A673 (cell line): Measurements from ENCODE around the gene TMEM170B. TPM values are rescaled to one million over a fixed set of nuclear protein-coding genes. Genes with fewer than 3 reads are reported as not detected.

Experiments used
- BruUV-seq: library from RNA; stranded (reverse); fragments of 400-500 nt; replicated peaks from 2 replicates; lab custom pipeline; 2021; lab: Mats Ljungman, UMichigan
- CTCF ChIA-PET: fragments of 300-600 bp; sonication (Branson Sonifier 250); formaldehyde crosslinking; loops from one replicate; lab custom pipeline; 2022; ENCODE audit warnings: antibody characterized with exemption; lab: Charles Lee
- POLR2A ChIA-PET: fragments of 300-600 bp; sonication (Branson Sonifier 250); formaldehyde crosslinking; loops from one replicate; lab custom pipeline; 2022; ENCODE audit warnings: antibody characterized with exemption; ENCODE audit not compliant: low non-redundant PET; lab: Charles Lee
- DNase-seq: peaks from one replicate; pipeline ENCODE4 v3.0.0-alpha.2; 2015; ENCODE audit warnings: low spot score
- H3K27ac ChIP-seq: fragments of 200-600 bp; sonication (generic); 2 replicates; pipeline ENCODE4 v1.5.1; 2016; ENCODE audit warnings: mixed run types, low read depth, mild to moderate bottlenecking, mixed read lengths, antibody characterized with exemption, low read length; ENCODE audit not compliant: poor library complexity, severe bottlenecking
- H3K27me3 ChIP-seq: fragments of 200-600 bp; sonication (generic); replicated peaks from 2 replicates; pipeline ENCODE4 v1.6.1; 2017; ENCODE audit warnings: mixed run types, low read depth, mild to moderate bottlenecking, mixed read lengths, antibody characterized with exemption, low read length; ENCODE audit not compliant: insufficient read depth, poor library complexity
- H3K36me3 ChIP-seq: fragments of 200-600 bp; sonication (generic); 2 replicates; pipeline ENCODE4 v1.6.1; 2016; ENCODE audit warnings: mixed run types, mild to moderate bottlenecking, mixed read lengths, antibody characterized with exemption, low read length; ENCODE audit not compliant: insufficient read depth, poor library complexity, severe bottlenecking
- H3K4me1 ChIP-seq: fragments of 200-600 bp; sonication (generic); 2 replicates; pipeline ENCODE4 v1.6.1; 2017; ENCODE audit warnings: mixed run types, mild to moderate bottlenecking, mixed read lengths, antibody characterized with exemption, low read length; ENCODE audit not compliant: insufficient read depth, poor library complexity, severe bottlenecking
- H3K4me3 ChIP-seq: fragments of 200-600 bp; sonication (generic); 2 replicates; pipeline ENCODE4 v1.5.1; 2016; ENCODE audit warnings: low read depth, mixed run types, mild to moderate bottlenecking, mixed read lengths, low read length; ENCODE audit not compliant: poor library complexity, severe bottlenecking
- H3K9me3 ChIP-seq: fragments of 200-600 bp; sonication (generic); 2 replicates; pipeline ENCODE4 v1.6.1; 2016; ENCODE audit warnings: mixed run types, low read depth, mild to moderate bottlenecking, mixed read lengths, antibody characterized with exemption, low read length; ENCODE audit not compliant: poor library complexity, severe bottlenecking
- EZH2 ChIP-seq: fragments of 200-600 bp; sonication (generic); IDR thresholded peaks from 2 replicates; pipeline ENCODE4 v1.6.1; 2017; ENCODE audit warnings: borderline replicate concordance, low read depth, mild to moderate bottlenecking, mixed read lengths, antibody characterized with exemption, low read length; ENCODE audit not compliant: poor library complexity, severe bottlenecking
- intact Hi-C: fragments of 100-400 bp; cut with micrococcal nuclease; formaldehyde crosslinking; loops from one replicate; pipeline ENCODE4 v1.10.0; 2022; ENCODE audit not compliant: unreplicated experiment
- total RNA-seq: library from RNA; stranded (reverse); gene quantifications from 2 replicates; pipeline ENCODE4 v1.2.3, GENCODE V29; 2021
- TF ChIP-seq, protein P1 (sequence below): fragments of 300-800, 200-600 bp; sonication (generic); conservative IDR thresholded peaks from 2 replicates; pipeline ENCODE4 v1.5.1; 2017; ENCODE audit warnings: low read depth, mild to moderate bottlenecking, antibody characterized with exemption, low read length, moderate library complexity, mixed read lengths

TMEM170B gene
- total RNA-seq, 1 experiment from 2014 or later = 9.5 TPM

DNA sequence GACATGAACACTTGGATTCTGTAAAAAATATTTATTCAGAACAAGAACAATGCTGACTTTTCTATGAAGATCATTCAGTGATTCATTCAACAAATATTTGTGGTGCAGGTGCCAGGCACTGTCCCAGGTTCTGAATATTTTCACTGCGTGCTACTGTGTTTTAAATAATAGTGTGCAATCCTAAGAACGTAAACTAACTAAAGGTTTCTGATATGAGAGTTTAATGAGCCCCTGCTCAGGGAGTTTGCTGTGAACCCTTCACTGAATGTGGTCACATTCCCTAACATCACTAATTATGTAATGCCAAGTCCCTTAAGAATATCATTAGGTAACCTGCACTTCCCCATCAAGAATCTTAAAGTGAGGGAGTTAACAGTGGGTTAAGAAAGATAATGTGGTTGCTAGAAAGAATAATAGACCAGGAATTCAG, 1.7 kb upstream of the TMEM170B start:
- no TSS peak for BruUV-seq
- no peak overlapping the region for H3K27ac ChIP-seq
- no peak overlapping the region for H3K4me3 ChIP-seq
- intact Hi-C loops = no loop called here
- ChIA-PET CTCF (no interaction called here), POLR2A (no interaction called here)
- no peaks in the 10 kb centered on the region for H3K27me3 ChIP-seq
- H3K4me1 ChIP-seq = peaks cover 14% of the 10 kb centered on the region
- H3K9me3 ChIP-seq = no peaks in the 10 kb centered on the region
- no peak for TF ChIP-seq EZH2
- TF ChIP-seq, protein P1, sequence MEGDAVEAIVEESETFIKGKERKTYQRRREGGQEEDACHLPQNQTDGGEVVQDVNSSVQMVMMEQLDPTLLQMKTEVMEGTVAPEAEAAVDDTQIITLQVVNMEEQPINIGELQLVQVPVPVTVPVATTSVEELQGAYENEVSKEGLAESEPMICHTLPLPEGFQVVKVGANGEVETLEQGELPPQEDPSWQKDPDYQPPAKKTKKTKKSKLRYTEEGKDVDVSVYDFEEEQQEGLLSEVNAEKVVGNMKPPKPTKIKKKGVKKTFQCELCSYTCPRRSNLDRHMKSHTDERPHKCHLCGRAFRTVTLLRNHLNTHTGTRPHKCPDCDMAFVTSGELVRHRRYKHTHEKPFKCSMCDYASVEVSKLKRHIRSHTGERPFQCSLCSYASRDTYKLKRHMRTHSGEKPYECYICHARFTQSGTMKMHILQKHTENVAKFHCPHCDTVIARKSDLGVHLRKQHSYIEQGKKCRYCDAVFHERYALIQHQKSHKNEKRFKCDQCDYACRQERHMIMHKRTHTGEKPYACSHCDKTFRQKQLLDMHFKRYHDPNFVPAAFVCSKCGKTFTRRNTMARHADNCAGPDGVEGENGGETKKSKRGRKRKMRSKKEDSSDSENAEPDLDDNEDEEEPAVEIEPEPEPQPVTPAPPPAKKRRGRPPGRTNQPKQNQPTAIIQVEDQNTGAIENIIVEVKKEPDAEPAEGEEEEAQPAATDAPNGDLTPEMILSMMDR = no peak
- DNase-seq = peak; percentile 37
- H3K36me3 ChIP-seq = no peaks in the 10 kb centered on the region

DNA sequence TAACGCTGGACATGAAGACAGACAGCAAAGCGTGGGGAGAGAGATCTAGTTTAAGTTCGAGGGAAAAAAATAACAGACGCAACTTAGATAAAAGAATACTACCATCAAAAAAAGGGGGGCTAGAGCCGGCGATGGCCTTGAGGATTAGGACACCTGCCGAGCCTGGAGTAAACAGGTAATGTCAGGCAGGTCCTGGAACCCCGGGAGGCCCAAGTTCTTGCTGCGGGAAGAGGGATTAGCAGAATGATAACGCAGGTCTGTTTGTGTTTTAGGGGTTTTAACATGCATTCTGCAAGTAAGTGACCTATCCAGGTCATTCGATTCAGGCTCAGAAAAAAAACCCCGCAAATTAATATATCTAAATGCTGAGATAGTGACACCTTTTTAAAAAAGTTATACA, 754 bp upstream of the TMEM170B start:
- no peaks in the 10 kb centered on the region for H3K36me3 ChIP-seq
- DNase-seq = peak; percentile 4
- H3K9me3 ChIP-seq = no peaks in the 10 kb centered on the region
- intact Hi-C loops = no loop called here
- POLR2A ChIA-PET = no interaction called here
- H3K27me3 ChIP-seq = no peaks in the 10 kb centered on the region
- H3K27ac ChIP-seq = peak overlapping the region; percentile 79
- CTCF ChIA-PET = no interaction called here
- peak overlapping the region; percentile 91 for H3K4me3 ChIP-seq
- no peak for TF ChIP-seq EZH2
- TF ChIP-seq, protein P1 = no peak
- BruUV-seq = TSS peak; percentile 85
- H3K4me1 ChIP-seq = peaks cover 14% of the 10 kb centered on the region

GRCh38 chr6:11538052-11538818, 686 bp downstream of the TMEM170B start:
- intact Hi-C loops = no loop called here
- H3K9me3 ChIP-seq = no peaks in the 10 kb centered on the region
- no TSS peak for BruUV-seq
- peaks cover 14% of the 10 kb centered on the region for H3K4me1 ChIP-seq
- ChIA-PET CTCF (no interaction called here), POLR2A (no interaction called here)
- no peaks in the 10 kb centered on the region for H3K36me3 ChIP-seq
- peak overlapping the region; percentile 79 for H3K27ac ChIP-seq
- H3K27me3 ChIP-seq = no peaks in the 10 kb centered on the region
- H3K4me3 ChIP-seq = peak overlapping the region; percentile 91
- peak; percentile 51 for DNase-seq
- TF ChIP-seq, protein P1 = no peak
- no peak for TF ChIP-seq EZH2
